SK-N-SH treated with all-trans-retinoic acid at 6 μM for 48 hours (cell line): Measurements from ENCODE around the gene IKZF2.
A peak's percentile ranks its signal among the peaks of the same experiment; 100 is the strongest.

Source experiments
- ATAC-seq: fragments of 200-7000 bp; cut with Tn5 transposase; 3 replicates; pipeline ENCODE4 v1.9.1; 2020; ENCODE audit warnings: mild to moderate bottlenecking, moderate library complexity
- BACH2 ChIP-seq: fragments of 250-450 bp; sonication (Bioruptor Pico); IDR thresholded peaks from 2 replicates; pipeline ENCODE4 v1.9.0; 2021; ENCODE audit warnings: mild to moderate bottlenecking, borderline replicate concordance
- CSDC2 ChIP-seq: fragments of 250-450 bp; sonication (Bioruptor Pico); IDR thresholded peaks from 2 replicates; pipeline ENCODE4 v1.5.0; 2020; ENCODE audit warnings: mild to moderate bottlenecking, moderate library complexity
- ESRRG ChIP-seq: fragments of 250-450 bp; sonication (Bioruptor Pico); IDR thresholded peaks from 2 replicates; pipeline ENCODE4 v1.6.1; 2021; ENCODE audit warnings: mild to moderate bottlenecking
- GLIS3 ChIP-seq: fragments of 250-450 bp; sonication (Bioruptor Pico); IDR thresholded peaks from 2 replicates; pipeline ENCODE4 v1.5.0; 2020; ENCODE audit warnings: mild to moderate bottlenecking, moderate library complexity
- ISL1 ChIP-seq: fragments of 250-450 bp; sonication (Bioruptor Pico); IDR thresholded peaks from 2 replicates; pipeline ENCODE4 v2.1.2; 2022; ENCODE audit warnings: mild to moderate bottlenecking, moderate library complexity
- OSR1 ChIP-seq: fragments of 250-450 bp; sonication (Bioruptor Pico); IDR thresholded peaks from 2 replicates; pipeline ENCODE4 v1.8.0; 2022; ENCODE audit warnings: moderate library complexity, mild to moderate bottlenecking, inconsistent platforms
- PPARA ChIP-seq: fragments of 250-450 bp; sonication (Bioruptor Pico); IDR thresholded peaks from 2 replicates; pipeline ENCODE4 v1.5.0; 2020; ENCODE audit warnings: mild to moderate bottlenecking, borderline replicate concordance
- RARB ChIP-seq: fragments of 250-450 bp; sonication (Bioruptor Pico); IDR thresholded peaks from 2 replicates; pipeline ENCODE4 v1.8.0; 2021; ENCODE audit warnings: mild to moderate bottlenecking, moderate library complexity
- SNAI2 ChIP-seq: fragments of 250-450 bp; sonication (Bioruptor Pico); IDR thresholded peaks from 2 replicates; pipeline ENCODE4 v1.5.0; 2020; ENCODE audit warnings: mild to moderate bottlenecking, moderate library complexity
- TCF4 ChIP-seq: fragments of 250-450 bp; sonication (Bioruptor Pico); IDR thresholded peaks from 2 replicates; pipeline ENCODE4 v1.8.0; 2021; ENCODE audit warnings: mild to moderate bottlenecking, moderate library complexity, borderline replicate concordance
- TOX ChIP-seq: fragments of 250-450 bp; sonication (Bioruptor Pico); IDR thresholded peaks from 2 replicates; pipeline ENCODE4 v1.8.0; 2021; ENCODE audit warnings: mild to moderate bottlenecking, moderate library complexity, borderline replicate concordance
- ZC3H10 ChIP-seq: fragments of 250-450 bp; sonication (Bioruptor Pico); IDR thresholded peaks from 2 replicates; pipeline ENCODE4 v1.5.1; 2021; ENCODE audit warnings: mild to moderate bottlenecking, moderate library complexity
- ZFP3 ChIP-seq: fragments of 250-450 bp; sonication (Bioruptor Pico); IDR thresholded peaks from 2 replicates; pipeline ENCODE4 v1.5.0; 2020; ENCODE audit warnings: mild to moderate bottlenecking, moderate library complexity
- ZFP30 ChIP-seq: fragments of 450-650 bp; formaldehyde crosslinking; IDR thresholded peaks from 2 replicates; pipeline ENCODE4 v1.5.0; 2022; ENCODE audit warnings: mild to moderate bottlenecking, moderate library complexity
- ZNF565 ChIP-seq: fragments of 450-650 bp; formaldehyde crosslinking; conservative IDR thresholded peaks from 2 replicates; pipeline ENCODE4 v1.5.0; 2020; ENCODE audit warnings: low read depth, mild to moderate bottlenecking, moderate library complexity
- ZNF70 ChIP-seq: fragments of 450-650 bp; formaldehyde crosslinking; IDR thresholded peaks from 2 replicates; pipeline ENCODE4 v1.5.0; 2020; ENCODE audit warnings: mild to moderate bottlenecking, moderate library complexity
- ZNF8 ChIP-seq: fragments of 450-650 bp; formaldehyde crosslinking; IDR thresholded peaks from 2 replicates; pipeline ENCODE4 v1.5.0; 2020; ENCODE audit warnings: mild to moderate bottlenecking, moderate library complexity
- TF ChIP-seq, protein P1 (sequence below): fragments of 250-450 bp; sonication (Bioruptor Pico); IDR thresholded peaks from 2 replicates; pipeline ENCODE4 v1.5.0; 2020; ENCODE audit warnings: mild to moderate bottlenecking, moderate library complexity
- TF ChIP-seq, protein P2 (sequence below): fragments of 250-450 bp; sonication (Bioruptor Pico); IDR thresholded peaks from 2 replicates; pipeline ENCODE4 v1.8.0; 2020; ENCODE audit warnings: mild to moderate bottlenecking, moderate library complexity, borderline replicate concordance
- TF ChIP-seq, protein P3 (sequence below): fragments of 250-450 bp; sonication (Bioruptor Pico); IDR thresholded peaks from 2 replicates; pipeline ENCODE4 v1.5.1; 2020; ENCODE audit warnings: low read depth, mild to moderate bottlenecking, moderate library complexity
- TF ChIP-seq, protein P4 (sequence below): fragments of 250-450 bp; sonication (Bioruptor Pico); IDR thresholded peaks from 2 replicates; pipeline ENCODE4 v1.8.0; 2021; ENCODE audit warnings: low read depth, mild to moderate bottlenecking, moderate library complexity, borderline replicate concordance
- TF ChIP-seq, protein P5 (sequence below): fragments of 250-450 bp; sonication (Bioruptor Pico); IDR thresholded peaks from 2 replicates; pipeline ENCODE4 v1.5.1; 2021; ENCODE audit warnings: mild to moderate bottlenecking, moderate library complexity

The IKZF2 gene

DNA sequence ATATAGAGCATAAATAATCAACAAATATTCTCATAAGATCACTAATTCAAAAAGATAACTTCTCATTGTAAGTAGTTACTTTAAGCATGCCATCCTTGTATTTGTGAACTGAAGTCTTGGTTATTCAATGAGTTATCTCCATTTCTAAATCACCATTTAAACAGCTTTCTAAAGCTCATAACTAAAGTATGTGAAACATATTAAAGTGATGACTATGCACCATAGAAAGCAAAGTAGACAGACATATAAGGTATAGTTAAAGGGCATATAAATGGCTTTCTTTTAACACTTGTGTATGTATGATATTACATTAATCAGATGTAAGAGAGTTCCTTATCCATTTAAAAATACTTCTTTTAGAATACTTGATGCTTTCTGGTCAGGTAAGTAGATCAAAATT is 83.5 kb downstream of the IKZF2 start:
- no peak for ATAC-seq
- TF ChIP-seq TCF4 (CRISPR knock-in tag) (no peak), ESRRG (CRISPR knock-in tag) (no peak), CSDC2 (CRISPR knock-in tag) (no peak), ZNF565 (no peak), PPARA (CRISPR knock-in tag) (no peak), ISL1 (CRISPR knock-in tag) (no peak), RARB (CRISPR knock-in tag) (no peak), GLIS3 (CRISPR knock-in tag) (no peak), SNAI2 (CRISPR knock-in tag) (no peak), BACH2 (CRISPR knock-in tag) (no peak), ZFP3 (no peak), ZNF8 (no peak), TOX (CRISPR knock-in tag) (no peak), OSR1 (CRISPR knock-in tag) (no peak), ZFP30 (CRISPR knock-in tag) (no peak)
- TF ChIP-seq, protein P1, sequence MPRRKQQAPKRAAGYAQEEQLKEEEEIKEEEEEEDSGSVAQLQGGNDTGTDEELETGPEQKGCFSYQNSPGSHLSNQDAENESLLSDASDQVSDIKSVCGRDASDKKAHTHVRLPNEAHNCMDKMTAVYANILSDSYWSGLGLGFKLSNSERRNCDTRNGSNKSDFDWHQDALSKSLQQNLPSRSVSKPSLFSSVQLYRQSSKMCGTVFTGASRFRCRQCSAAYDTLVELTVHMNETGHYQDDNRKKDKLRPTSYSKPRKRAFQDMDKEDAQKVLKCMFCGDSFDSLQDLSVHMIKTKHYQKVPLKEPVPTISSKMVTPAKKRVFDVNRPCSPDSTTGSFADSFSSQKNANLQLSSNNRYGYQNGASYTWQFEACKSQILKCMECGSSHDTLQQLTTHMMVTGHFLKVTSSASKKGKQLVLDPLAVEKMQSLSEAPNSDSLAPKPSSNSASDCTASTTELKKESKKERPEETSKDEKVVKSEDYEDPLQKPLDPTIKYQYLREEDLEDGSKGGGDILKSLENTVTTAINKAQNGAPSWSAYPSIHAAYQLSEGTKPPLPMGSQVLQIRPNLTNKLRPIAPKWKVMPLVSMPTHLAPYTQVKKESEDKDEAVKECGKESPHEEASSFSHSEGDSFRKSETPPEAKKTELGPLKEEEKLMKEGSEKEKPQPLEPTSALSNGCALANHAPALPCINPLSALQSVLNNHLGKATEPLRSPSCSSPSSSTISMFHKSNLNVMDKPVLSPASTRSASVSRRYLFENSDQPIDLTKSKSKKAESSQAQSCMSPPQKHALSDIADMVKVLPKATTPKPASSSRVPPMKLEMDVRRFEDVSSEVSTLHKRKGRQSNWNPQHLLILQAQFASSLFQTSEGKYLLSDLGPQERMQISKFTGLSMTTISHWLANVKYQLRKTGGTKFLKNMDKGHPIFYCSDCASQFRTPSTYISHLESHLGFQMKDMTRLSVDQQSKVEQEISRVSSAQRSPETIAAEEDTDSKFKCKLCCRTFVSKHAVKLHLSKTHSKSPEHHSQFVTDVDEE (CRISPR knock-in tag) = no peak
- TF ChIP-seq, protein P2, sequence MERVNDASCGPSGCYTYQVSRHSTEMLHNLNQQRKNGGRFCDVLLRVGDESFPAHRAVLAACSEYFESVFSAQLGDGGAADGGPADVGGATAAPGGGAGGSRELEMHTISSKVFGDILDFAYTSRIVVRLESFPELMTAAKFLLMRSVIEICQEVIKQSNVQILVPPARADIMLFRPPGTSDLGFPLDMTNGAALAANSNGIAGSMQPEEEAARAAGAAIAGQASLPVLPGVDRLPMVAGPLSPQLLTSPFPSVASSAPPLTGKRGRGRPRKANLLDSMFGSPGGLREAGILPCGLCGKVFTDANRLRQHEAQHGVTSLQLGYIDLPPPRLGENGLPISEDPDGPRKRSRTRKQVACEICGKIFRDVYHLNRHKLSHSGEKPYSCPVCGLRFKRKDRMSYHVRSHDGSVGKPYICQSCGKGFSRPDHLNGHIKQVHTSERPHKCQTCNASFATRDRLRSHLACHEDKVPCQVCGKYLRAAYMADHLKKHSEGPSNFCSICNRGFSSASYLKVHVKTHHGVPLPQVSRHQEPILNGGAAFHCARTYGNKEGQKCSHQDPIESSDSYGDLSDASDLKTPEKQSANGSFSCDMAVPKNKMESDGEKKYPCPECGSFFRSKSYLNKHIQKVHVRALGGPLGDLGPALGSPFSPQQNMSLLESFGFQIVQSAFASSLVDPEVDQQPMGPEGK (CRISPR knock-in tag) = no peak
- TF ChIP-seq, protein P3, sequence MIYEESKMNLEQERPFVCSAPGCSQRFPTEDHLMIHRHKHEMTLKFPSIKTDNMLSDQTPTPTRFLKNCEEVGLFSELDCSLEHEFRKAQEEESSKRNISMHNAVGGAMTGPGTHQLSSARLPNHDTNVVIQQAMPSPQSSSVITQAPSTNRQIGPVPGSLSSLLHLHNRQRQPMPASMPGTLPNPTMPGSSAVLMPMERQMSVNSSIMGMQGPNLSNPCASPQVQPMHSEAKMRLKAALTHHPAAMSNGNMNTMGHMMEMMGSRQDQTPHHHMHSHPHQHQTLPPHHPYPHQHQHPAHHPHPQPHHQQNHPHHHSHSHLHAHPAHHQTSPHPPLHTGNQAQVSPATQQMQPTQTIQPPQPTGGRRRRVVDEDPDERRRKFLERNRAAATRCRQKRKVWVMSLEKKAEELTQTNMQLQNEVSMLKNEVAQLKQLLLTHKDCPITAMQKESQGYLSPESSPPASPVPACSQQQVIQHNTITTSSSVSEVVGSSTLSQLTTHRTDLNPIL = no peak
- TF ChIP-seq, protein P4, sequence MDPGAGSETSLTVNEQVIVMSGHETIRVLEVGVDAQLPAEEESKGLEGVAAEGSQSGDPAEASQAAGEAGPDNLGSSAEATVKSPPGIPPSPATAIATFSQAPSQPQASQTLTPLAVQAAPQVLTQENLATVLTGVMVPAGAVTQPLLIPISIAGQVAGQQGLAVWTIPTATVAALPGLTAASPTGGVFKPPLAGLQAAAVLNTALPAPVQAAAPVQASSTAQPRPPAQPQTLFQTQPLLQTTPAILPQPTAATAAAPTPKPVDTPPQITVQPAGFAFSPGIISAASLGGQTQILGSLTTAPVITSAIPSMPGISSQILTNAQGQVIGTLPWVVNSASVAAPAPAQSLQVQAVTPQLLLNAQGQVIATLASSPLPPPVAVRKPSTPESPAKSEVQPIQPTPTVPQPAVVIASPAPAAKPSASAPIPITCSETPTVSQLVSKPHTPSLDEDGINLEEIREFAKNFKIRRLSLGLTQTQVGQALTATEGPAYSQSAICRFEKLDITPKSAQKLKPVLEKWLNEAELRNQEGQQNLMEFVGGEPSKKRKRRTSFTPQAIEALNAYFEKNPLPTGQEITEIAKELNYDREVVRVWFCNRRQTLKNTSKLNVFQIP = no peak

DNA sequence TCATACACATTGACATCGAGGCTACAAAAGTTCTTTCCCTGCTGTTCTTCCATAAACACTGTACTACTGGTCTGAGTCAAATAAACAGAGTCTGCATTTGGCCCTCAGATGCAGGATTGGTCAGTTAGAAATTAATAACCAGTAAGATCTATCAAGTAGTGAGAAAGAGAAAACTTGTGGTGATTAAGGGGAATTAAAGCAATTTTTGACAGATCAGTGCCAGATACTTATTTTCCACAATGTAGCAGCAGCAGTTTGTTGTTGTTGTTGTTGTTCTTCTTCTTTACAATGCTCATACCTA is 85.0 kb downstream of the IKZF2 start:
- no peak; the same call in 2 of the 3 replicates for ATAC-seq
- TF ChIP-seq ZNF8 (no peak), ZNF70 (CRISPR knock-in tag) (no peak), ZFP30 (CRISPR knock-in tag) (no peak), ZC3H10 (CRISPR knock-in tag) (no peak), CSDC2 (CRISPR knock-in tag) (no peak), OSR1 (CRISPR knock-in tag) (no peak)
- TF ChIP-seq, all 23 proteins: peak for 0

DNA sequence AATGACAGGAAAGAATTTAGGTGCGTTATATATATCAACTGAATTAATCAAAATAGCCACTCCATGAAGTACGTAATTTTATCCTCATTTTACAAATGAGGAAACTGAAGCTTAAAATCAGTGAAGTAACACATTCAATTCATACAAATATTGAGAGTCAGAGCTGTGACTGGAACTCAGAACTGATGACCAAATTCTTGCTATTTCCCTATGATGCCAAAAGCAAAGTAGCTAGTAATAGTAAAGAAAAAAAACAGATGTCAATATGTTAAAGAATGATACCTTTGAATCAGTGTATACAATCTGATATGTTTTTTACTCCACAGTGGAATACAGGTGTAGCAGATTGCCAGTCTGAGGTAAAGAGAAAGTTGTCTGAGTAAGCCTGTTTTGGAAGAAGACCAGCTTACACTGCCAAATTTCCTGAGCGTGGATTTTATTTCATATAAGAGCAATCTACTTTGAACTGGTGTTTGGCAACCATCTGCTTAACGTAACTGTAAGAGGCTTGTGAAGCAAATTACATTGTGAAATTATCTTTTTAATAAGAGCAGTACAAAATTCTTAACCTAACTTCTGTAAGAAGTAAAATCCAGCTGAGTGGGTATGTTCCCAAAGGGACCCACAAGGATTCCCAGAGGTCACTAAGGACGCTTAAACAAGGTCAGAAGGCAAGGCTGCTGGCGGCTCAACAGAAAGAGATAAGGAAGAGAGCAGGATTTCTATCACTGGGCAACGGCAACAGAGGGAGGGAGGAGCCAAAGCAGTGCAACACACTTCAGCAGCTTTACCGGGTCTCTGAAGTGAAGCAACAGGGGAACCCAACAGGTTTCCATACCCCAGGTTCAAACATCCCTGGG is 85.6 kb downstream of the IKZF2 start:
- ATAC-seq = peak; percentile 96
- TF ChIP-seq ISL1 (CRISPR knock-in tag) (peak; percentile 48), TCF4 (CRISPR knock-in tag) (no peak; the same call in 1 of the 2 replicates)

DNA sequence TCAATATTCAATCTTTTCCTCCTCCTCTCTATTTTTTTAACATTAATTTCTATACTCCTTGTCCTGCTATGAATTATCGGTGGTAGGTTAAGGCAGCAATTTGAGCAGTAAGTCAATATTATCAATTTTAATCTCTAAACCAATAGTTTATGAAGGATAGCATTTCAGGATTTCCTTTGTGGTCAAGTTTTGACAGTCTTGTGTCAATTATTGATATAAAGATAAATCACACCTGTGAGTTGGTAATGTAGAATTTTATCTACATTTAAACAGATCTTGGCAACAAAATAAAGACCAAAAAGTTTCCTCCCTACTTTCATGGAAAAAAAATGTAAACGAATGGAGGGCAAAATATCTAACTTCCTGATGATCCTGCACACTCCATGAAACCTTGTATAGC is 87.3 kb downstream of the IKZF2 start:
- no peak for TF ChIP-seq ISL1 (CRISPR knock-in tag)
- no peak for TF ChIP-seq ZNF565
- TF ChIP-seq, protein P5, sequence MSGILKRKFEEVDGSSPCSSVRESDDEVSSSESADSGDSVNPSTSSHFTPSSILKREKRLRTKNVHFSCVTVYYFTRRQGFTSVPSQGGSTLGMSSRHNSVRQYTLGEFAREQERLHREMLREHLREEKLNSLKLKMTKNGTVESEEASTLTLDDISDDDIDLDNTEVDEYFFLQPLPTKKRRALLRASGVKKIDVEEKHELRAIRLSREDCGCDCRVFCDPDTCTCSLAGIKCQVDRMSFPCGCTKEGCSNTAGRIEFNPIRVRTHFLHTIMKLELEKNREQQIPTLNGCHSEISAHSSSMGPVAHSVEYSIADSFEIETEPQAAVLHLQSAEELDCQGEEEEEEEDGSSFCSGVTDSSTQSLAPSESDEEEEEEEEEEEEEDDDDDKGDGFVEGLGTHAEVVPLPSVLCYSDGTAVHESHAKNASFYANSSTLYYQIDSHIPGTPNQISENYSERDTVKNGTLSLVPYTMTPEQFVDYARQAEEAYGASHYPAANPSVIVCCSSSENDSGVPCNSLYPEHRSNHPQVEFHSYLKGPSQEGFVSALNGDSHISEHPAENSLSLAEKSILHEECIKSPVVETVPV (CRISPR knock-in tag) = no peak
- TF ChIP-seq GLIS3 (CRISPR knock-in tag) = no peak
- no peak for TF ChIP-seq TOX (CRISPR knock-in tag)

More for the DNA sequence above, 87.3 kb downstream of the IKZF2 start:
- no peak for ATAC-seq
